Hematopoietic multipotent progenitor cell treated with erythropoietin and hydrocortisone succinate and interleukin-3 and kit ligand, for 8 days (in vitro differentiated cells): ENCODE data around the gene CPA5.

Source experiments
- DNase-seq: peaks from one replicate; pipeline ENCODE4 v3.0.0-alpha.2; 2015

CPA5 gene

DNA sequence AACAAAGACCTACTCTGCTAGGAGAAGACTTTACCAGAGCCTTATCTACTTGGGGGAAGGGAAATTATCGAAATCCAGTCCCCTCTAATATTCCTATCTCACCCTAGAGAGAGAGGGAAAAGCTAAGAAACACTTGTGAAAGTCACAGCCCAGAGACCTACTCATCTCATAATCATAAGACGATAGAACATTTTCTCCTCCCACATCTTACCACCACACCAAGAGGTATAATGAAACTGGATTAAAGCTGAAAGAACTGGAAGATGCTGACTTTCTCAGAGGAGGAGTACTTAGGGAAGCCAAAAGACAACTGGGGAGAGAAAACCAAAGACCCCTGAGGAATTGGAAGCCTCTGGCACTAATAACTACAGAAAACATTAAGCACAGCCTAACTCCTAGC, 10.8 kb upstream of the CPA5 start:
- no peak for DNase-seq

DNA sequence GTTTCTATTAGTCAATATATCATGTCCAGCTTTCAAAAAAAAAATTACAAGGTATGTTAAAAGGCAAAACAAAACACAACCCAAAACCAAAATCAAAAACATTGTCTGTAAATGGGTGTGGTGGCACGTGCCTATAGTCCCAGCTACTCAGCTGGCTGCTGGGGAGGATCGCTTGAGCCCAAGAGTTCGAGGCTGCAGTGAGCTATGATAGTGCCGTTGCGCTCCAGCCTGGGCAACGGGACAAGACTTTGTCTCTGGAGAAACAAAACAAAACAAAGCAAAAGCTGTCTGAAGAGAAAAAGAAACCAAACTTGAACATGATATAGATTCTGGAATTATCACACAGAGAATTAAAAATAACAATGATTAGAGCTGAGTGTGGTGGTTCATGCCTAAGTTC, 10.3 kb upstream of the CPA5 start:
- DNase-seq: no peak

GRCh38 chr7:130337410-130337971, 7.1 kb upstream of the CPA5 start:
- DNase-seq: no peak

GRCh38 chr7:130338233-130338632, 6.4 kb upstream of the CPA5 start:
- DNase-seq: no peak

DNA sequence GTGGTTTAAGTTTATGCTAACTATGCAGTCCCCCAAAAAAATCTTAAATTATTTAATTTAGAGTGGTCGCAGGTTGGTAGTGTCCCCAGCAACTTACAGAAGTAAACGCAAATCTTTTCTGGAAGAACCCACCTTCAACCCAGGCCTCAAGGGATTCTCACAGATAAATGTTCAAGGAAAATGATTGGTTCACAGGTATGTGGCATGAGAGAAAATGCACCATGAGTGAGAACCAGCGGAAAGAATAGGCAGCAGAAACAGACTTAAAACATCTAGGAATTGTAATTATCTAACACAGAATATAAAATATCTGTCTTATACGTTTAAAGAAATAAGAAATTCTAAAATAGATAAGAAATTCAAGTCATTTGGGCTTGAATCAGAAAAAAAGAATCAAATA, 2.7 kb upstream of the CPA5 start:
- no peak for DNase-seq

DNA sequence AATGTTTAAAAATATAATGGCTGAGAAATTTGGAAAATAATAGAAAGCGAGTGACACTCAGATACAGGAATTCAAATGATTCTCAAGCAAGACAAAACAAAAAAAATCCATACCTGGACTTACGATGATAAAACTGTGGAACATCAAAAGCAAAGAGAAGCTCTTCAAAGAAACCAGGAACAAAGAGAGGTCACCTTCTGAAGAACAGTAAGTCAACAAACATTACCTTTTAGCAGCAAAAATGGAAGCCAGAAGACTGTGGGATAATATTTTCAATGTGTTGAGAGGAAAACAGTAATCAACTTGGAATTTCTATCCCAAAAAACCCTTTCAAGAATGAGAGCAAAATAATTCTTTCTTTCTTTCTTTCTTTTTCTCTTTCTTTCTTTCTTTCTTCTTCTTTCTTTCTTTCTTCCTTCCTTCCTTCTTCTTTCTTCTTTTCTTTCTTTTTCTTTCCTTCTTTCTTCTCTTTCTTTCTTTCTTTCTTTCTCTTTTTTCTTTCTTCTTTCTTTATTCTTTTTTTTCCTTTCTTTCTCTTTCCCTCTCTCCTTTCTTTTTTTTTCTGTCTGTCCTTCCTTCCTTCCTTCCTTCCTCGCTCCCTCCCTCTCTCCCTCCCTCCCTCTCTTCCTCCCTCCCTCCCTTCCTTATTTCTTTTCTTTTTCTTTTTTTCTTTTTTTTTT, 1.8 kb upstream of the CPA5 start:
- DNase-seq: no peak

DNA sequence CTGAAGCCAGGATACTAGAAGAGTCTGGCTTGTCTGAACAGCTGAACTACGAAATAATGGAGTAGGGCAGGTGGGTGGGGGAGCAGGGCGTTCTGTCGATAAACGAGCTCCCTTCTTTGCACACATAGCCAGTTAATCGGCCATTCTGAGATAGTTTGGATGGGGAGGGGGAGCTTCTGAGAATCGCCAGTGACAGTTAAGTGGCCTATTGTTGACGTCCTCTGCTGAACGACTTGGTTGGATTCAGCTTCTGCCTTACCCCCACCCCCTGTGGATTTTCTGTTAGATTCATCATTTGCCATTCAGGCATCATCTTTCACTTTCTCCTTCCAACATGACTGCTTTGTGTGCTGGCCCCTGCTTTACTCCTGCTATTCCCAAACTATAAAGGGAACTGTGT, 520 bp downstream of the CPA5 start:
- DNase-seq: no peak

DNA sequence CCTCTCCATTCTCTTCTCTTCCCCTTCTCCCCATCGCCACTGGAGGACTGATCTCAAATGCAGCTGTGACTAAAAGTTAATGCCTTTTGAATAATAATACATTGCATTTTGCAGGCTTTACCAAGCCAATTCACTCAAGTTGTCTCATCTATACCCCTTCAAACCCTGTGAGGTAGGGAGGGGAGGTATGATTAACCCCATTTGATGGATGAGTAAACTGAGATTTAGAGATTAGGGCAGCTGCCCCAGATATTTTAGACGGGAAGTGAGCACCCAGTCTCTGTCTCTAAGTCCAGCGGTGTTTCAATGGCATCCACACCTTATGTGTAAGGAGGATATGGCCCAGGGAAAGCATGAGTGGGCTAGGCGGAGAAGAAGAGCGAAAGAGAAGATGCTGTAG, 1.1 kb downstream of the CPA5 start:
- DNase-seq: no peak

GRCh38 chr7:130346177-130346905, 1.7 kb downstream of the CPA5 start:
- no peak for DNase-seq

DNA sequence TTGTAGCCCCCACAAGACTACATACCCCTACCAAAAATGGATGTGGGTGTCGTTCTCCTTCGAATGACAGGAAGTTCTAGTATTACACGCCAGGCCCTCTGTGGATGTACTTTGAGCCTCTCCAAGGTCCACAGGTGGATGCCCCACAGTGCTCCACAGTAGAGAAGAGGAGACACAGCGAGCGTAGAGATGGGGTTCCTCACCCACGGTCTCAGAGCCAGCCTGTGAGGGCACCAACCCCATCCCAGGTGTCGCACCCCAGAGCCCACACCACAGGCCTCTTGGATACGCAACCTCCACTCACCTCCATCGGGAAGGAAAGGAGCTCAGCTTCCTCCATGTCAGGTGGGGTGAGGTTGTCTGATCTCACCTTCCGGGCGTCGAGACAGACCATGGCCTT, 2.3 kb downstream of the CPA5 start:
- no peak for DNase-seq

GRCh38 chr7:130349911-130350782, 5.5 kb downstream of the CPA5 start:
- DNase-seq: no peak

DNA sequence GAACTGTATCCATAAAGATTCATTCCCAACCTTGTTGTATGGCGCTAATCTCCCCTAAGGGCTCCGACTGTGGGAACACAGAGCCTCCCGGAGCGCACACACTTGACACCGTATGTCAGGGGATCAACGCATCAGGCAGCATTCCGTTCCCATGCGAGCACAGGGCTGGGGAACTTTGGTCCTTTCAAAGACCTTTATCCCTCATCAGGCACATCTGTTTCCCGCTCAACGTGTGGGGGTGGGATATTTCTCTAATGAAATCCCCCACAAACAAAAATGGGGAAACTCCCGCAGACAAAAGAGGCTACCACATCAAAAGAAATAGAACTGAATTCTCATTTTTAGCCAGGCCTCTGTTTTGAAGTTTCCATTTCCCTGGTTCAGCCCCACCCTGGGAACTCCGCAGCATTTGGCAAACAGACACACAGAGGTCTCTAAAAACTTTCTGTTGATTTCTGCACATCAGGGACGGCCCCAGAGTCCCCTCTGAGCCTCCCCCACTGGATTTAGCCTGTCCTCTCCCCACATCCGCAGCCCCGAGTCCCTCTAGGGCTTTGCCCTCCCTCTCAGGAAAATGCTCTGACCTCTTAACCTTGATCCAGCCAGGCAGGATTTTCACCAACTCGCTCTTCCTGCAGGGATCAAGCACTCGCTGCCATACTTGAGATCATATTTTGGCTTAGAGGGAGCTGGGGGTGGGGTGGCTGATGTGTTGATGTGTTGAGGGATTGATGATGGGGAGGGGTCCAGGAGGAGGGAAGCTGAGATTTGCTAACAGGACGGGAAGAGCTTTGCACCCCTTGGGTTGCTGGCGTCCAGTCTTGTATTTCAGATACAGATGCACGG, 6.6 kb downstream of the CPA5 start:
- DNase-seq: no peak

- no peak for DNase-seq
These were observed 7.1 kb downstream of the CPA5 start for GRCh38 chr7:130351791-130352090.

DNA sequence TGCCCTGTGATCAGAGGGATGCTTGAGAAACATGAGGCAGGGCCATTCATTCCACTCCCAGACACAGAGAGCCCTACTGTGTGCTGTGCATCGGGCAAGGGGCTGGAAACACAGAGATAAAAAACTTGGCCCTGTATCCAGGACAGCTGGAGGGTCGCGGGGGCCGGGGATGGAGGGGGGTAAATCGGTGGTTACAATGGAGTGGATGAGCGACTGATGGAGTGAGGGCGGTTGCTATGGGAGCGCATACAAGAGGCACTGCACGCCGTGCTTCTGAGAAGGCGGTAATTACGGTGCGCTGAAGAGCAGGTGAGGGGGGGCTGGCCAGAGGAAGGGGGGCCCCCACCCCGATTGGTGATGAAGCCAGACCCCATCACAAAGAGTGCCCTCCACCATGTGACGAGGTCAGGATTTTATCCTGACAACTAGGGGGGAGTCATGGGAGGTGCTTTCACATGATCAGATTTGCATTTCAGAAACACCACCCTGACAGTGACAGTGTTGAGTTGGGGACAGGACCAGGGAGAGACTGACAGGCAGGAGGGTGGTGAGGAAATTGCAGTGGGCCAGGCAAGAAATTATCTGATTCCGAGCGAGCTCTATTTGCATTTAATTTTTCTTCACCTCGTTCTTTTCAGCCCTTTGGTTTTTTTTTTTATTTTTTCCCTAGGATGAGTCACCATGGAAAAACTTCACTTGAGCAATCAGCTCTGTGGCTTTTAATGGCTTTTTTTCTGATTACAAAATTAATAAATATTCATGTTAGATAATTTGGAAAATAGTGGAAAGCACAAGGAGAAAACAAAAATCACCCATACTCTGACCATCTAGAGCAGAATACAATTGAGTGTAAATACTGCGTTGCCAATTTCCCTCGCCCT, 7.8 kb downstream of the CPA5 start:
- no peak for DNase-seq

- no peak for DNase-seq
These were observed 8.6 kb downstream of the CPA5 start for GRCh38 chr7:130353196-130353595.

DNA sequence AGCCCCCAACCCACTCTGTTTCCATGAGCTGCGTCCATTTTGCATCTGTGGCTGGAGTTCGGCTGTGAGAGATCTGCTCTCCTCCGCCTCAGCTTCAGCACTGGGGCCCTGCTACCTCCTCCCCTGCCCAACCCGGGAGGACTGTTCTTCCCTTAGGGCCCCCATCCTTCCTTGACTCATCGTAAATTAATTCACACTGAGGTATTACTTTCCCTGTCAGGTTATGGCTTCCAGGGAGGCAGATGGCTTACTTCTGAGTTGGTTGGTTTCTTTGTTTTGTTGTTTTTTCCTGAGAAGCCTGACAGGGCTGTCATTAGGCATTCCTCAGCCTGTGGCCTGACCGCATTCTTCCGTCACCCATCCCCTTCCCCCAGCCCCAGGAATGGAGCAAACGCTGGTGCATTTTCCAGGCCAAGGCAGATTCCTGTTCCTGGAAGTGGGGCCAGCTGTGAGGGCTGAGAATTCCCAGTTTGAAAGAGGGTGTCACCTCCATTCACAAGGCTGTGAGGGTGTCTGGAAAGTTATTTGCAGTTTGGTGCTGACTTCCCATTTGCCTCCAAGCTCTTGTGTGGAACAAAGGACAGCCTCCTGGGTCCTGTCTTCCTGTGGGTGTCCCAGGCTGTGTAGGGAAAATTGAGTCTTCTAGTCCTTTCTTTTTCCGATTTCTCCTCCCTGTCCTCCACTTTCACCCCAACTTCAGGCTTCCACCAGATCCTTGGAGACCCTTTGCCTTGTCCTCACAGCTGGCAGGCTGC, 11.7 kb downstream of the CPA5 start:
- no peak for DNase-seq

DNA sequence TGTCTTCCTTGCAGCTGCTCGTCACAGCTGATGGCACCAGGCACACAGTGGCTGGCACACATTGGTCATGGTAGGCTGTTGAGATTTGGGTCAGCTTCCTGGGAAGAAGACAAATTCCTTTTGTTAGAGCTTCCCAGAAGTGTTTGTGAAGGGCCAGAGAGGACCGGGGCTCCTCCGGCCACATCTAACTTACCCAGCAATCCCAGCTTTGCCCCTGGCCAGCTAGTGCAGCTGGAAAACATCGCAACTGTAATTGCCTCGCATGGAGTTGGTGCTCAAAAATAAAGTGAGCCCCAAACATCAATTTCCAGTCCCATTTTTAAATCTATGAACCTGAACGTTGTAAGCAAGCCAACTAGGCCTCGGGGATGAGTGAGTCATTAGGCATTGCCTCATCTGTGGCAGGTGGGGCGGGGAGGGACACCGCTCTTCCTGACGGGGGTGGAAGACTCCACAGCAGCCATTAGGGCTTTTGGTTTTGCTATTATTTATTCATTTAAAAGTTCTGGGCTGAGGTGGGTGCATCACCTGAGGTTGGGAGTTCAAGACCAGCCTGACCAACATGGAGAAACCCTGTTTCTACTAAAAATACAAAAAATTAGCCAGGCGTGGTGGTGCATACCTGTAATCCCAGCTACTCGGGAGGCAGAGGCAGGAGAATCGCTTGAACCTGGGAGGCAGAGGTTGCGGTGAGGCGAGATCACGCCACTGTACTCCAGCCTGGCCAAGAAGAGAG, 12.4 kb downstream of the CPA5 start:
- DNase-seq: no peak

DNA sequence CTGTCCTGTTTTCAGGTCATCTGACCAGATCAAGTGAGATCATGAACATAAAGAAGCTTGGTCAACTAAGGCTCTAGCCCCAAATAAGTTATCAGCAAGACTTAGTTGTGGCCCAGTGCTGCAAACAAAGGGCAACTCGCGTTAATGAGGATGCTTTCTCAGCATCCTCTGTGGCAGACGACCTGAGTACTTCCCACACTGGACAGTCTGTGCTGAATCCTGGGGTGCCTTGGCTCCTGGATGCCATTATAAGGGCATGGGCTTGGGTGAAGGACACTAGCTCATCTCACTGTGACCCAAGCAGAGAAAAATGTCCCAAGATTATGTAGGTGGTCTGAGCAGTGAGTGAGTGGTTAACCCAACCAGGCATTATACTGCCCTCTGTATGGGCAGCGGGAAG, 13.9 kb downstream of the CPA5 start:
- DNase-seq: no peak

GRCh38 chr7:130359276-130359857, 14.8 kb downstream of the CPA5 start:
- no peak for DNase-seq

GRCh38 chr7:130360518-130360917, 15.9 kb downstream of the CPA5 start:
- no peak for DNase-seq
